ENCODE results near the gene TOP3A. TPM values are rescaled to one million over a fixed set of nuclear protein-coding genes. Genes with fewer than 3 reads are reported as not detected.

Gene TOP3A
- total RNA-seq, 1 experiment from 2014 or later = 68.7 TPM

- no peak overlapping the region for H4K8ac ChIP-seq (replicated peaks; ENCODE audit: insufficient read length, low read depth, low read length)
- no peak for TF ChIP-seq CTCF (conservative IDR thresholded peaks at IDR 0.05)
Observed at GRCh38 chr17:18253187-18253884, 61.5 kb downstream of the TOP3A start.

More at GRCh38 chr17:18253187-18253884, 61.5 kb downstream of the TOP3A start:
- H2AK5ac ChIP-seq (ENCODE audit: insufficient read length, low read length) = no peak overlapping the region
- H3K9ac ChIP-seq (ENCODE audit: extremely low read depth, insufficient read length, low read length) = no peak overlapping the region
- H3K9me3 Mint-ChIP-seq = no peaks in the 10 kb centered on the region
- H3K27me3 ChIP-seq (ENCODE audit: insufficient read depth, low read length) = no peaks in the 10 kb centered on the region
- no peak overlapping the region for H2BK20ac ChIP-seq (ENCODE audit: low read depth, low read length, poor library complexity, severe bottlenecking)
- no peaks in the 10 kb centered on the region for H3K27me3 Mint-ChIP-seq (ENCODE audit: low read depth)
- H3K4ac ChIP-seq (ENCODE audit: low read depth, low read length) = no peak overlapping the region
- peaks cover 17 to 23% of the 10 kb centered on the region in 2 experiments for H3K4me1 Mint-ChIP-seq
- no peak overlapping the region for H3K4me2 ChIP-seq (ENCODE audit: insufficient read depth, insufficient read length, low read length)
- no peaks in the 10 kb centered on the region; the same call in 1 of the 2 replicates for H3K79me2 ChIP-seq (ENCODE audit: insufficient read depth, low read length)
- H4K5ac ChIP-seq (ENCODE audit: insufficient read length, low read depth, low read length) = no peak overlapping the region
- H4K20me1 ChIP-seq (ENCODE audit: control insufficient read depth, insufficient read depth, insufficient read length) = no peaks in the 10 kb centered on the region
- H3K23ac ChIP-seq (ENCODE audit: insufficient read length, low read depth, low read length) = no peak overlapping the region
- no peak overlapping the region for H3K18ac ChIP-seq (ENCODE audit: insufficient read length, low read depth, low read length)
- H2BK15ac ChIP-seq (ENCODE audit: low read depth, low read length) = no peak overlapping the region
- H2BK120ac ChIP-seq (ENCODE audit: low read depth, low read length, poor library complexity, severe bottlenecking) = no peak overlapping the region
- no peak overlapping the region for H2BK12ac ChIP-seq (ENCODE audit: insufficient read length, low read depth, low read length)
- H4K91ac ChIP-seq (ENCODE audit: insufficient read length, low read depth, low read length) = no peak overlapping the region
- H3T11ph ChIP-seq (ENCODE audit: low read length) = no peak overlapping the region
- H3K23me2 ChIP-seq (ENCODE audit: insufficient read length, low read depth, low read length, poor library complexity, severe bottlenecking) = peaks cover 6% of the 10 kb centered on the region
- no peaks in the 10 kb centered on the region for H3K79me1 ChIP-seq (ENCODE audit: insufficient read depth, low read depth, low read length, poor library complexity, severe bottlenecking)
- DNase-seq = no peak
- H3K9me3 ChIP-seq (ENCODE audit: control insufficient read depth, low read depth, low read length) = no peaks in the 10 kb centered on the region
- H3K4me3 Mint-ChIP-seq = no peak overlapping the region
- no peak overlapping the region for H3K27ac ChIP-seq (ENCODE audit: insufficient read length, low read depth, low read length)
- WGBS (ENCODE audit: extremely low coverage, insufficient read length, low lambda C conversion rate) = no CpG with 5 or more reads among the region's 16 CpGs
- H3K36me3 Mint-ChIP-seq (ENCODE audit: insufficient read depth in 1 of 3, low read depth in 3 of 3) = peaks cover 31 to 80% (median 80%) of the 10 kb centered on the region in 3 experiments; a peak in 6 of 7 replicates
- H3K27ac Mint-ChIP-seq = no peak overlapping the region
- H3K56ac ChIP-seq (ENCODE audit: insufficient read length, low read depth, low read length) = no peak overlapping the region
- H3K4me1 ChIP-seq (ENCODE audit: insufficient read depth, low read length) = no peaks in the 10 kb centered on the region
- H2BK5ac ChIP-seq (ENCODE audit: insufficient read length, low read length) = no peak overlapping the region
- H3K14ac ChIP-seq (ENCODE audit: insufficient read depth, low read length) = no peak overlapping the region
- H2AFZ ChIP-seq (ENCODE audit: low read length) = no peak overlapping the region
